Measurements from ENCODE around the gene TADA3.
"Not testable (repeated sequence)": the region's sequence is repeated elsewhere in the genome, so short reads cannot be mapped to it uniquely, and the experiment has no call there.

Gene TADA3

GRCh38 chr3:9776896-9777693 is 15.2 kb downstream of the TADA3 start:
- no peaks in the 10 kb centered on the region for H3K27me3 Mint-ChIP-seq

DNA sequence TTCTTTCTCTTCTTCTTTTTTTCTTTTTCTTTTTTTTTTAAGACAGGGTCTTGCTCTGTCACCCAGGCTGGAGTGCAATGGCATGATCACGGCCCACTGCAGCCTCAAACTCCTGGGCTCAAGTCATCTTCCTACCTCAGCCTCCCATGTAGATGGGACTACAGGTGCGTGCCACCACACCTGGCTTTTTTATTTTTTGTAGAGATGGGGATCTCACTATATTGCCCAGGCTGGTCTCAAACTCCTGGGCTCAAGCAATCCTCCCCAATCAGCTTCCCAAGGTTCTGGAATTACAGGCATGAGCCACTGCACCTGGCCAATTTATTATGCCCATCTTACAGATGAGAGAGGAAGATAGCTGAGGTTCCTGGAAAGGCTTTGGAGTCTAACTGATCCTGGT is 21.3 kb downstream of the TADA3 start:
- H3K36me3 Mint-ChIP-seq (ENCODE audit: insufficient read depth); DNase-seq; H3K9me3 Mint-ChIP-seq; ATAC-seq (replicated peaks); H3K27me3 Mint-ChIP-seq: not testable (repeated sequence)
- peak overlapping the region; percentile 40 to 44 for H3K4me3 Mint-ChIP-seq
- peak overlapping the region in 1 of 2 donors; percentile 74 for H3K27ac Mint-ChIP-seq
- peaks cover 21 to 23% of the 10 kb centered on the region in 2 donors for H3K4me1 Mint-ChIP-seq (ENCODE audit: low read depth in 2 of 2)

More at GRCh38 chr3:9776896-9777693, 15.2 kb downstream of the TADA3 start:
- H3K36me3 Mint-ChIP-seq (ENCODE audit: insufficient read depth) = peaks cover 4% of the 10 kb centered on the region
- ATAC-seq (replicated peaks) (no peak), DNase-seq (no peak)
- peaks cover 26 to 36% of the 10 kb centered on the region in 2 donors for H3K4me1 Mint-ChIP-seq (ENCODE audit: low read depth in 2 of 2)
- no peak overlapping the region for H3K4me3 Mint-ChIP-seq
- no peaks in the 10 kb centered on the region for H3K9me3 Mint-ChIP-seq
- H3K27ac Mint-ChIP-seq = no peak overlapping the region

DNA sequence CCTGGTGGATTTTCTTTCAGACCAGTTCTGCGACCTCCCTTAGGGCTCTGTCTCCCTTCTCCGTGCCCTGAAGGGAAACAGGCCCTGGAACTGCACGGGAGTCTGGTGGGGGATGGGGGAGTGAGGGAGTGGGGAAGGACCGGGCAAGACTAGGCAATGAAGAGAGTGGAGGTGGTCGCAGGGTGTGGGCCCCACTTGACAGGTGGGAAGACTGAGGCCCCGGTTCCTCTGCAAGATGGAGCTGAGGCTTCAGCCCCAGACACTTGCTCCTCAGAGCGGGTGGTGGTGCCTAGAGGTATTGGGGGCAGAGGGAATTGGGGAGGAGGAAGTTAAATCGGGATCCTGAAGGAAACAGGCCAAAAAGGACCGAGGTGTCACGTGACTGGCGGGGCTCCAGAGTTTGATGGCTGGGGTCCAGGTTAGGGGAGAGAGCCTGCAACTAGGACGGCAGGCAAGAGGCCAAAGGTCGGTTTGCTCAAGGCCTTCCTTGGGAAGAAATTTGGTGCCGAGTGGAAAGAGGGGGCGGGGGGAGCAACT is 21.9 kb downstream of the TADA3 start:
- Mint-ChIP-seq H3K4me1 (ENCODE audit: low read depth in 2 of 2) (peaks cover 21 to 23% of the 10 kb centered on the region in 2 donors), H3K36me3 (ENCODE audit: insufficient read depth) (peaks cover 3% of the 10 kb centered on the region), H3K4me3 (peak overlapping the region; percentile 44 to 47), H3K27ac (peak overlapping the region in 1 of 2 donors; percentile 73), H3K9me3 (no peaks in the 10 kb centered on the region), H3K27me3 (no peaks in the 10 kb centered on the region)
- DNase-seq (no peak), ATAC-seq (replicated peaks) (no peak)

- Mint-ChIP-seq H3K4me1 (ENCODE audit: low read depth in 2 of 2) (peaks cover 21 to 23% of the 10 kb centered on the region in 2 donors), H3K4me3 (peak within 1 kb of the TSS; percentile 44 to 47), H3K27me3 (no peaks in the 10 kb centered on the region), H3K9me3 (no peaks in the 10 kb centered on the region), H3K27ac (peak within 1 kb of the TSS; percentile 2 to 75), H3K36me3 (ENCODE audit: insufficient read depth) (peaks cover 3% of the 10 kb centered on the region)
- DNase-seq (peak; percentile 28 to 47 (median 37)), ATAC-seq (replicated peaks) (peak; percentile 97)
Observed at GRCh38 chr3:9769426-9770275, 22.6 kb downstream of the TADA3 start, which contains the start of gene CAMK1. Gene CAMK1 (minus strand): TSS chr3:9769947. CDS start chr3:9767749, 2,198 bp downstream.

DNA sequence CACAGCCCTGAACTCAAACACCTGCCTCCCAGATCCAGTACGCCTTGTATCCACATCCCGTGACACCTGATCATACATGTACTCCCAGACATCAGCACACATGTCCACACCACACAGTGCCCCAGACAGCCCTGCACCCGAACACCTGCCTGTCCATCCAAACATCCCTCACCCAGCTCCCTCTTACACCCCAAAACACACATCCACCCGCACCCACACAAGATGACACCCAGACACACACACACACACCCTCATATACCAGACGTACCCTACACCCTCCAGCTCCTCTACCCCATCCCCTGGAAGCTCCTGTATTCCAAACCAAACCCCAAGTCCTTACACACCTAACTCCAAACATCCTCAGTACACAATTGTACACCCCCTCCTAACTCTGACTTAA is 23.3 kb downstream of the TADA3 start:
- no peak for DNase-seq
- ATAC-seq (replicated peaks) = no peak
- H3K4me1 Mint-ChIP-seq (ENCODE audit: low read depth in 2 of 2) = peaks cover 21 to 23% of the 10 kb centered on the region in 2 donors
- no peaks in the 10 kb centered on the region for H3K9me3 Mint-ChIP-seq
- H3K36me3 Mint-ChIP-seq (ENCODE audit: insufficient read depth) = peaks cover 3% of the 10 kb centered on the region
- peak overlapping the region; percentile 2 to 75 for H3K27ac Mint-ChIP-seq
- H3K4me3 Mint-ChIP-seq = peak overlapping the region; percentile 44 to 47
- H3K27me3 Mint-ChIP-seq = no peaks in the 10 kb centered on the region

GRCh38 chr3:9768141-9768775 is 24.0 kb downstream of the TADA3 start:
- H3K4me1 Mint-ChIP-seq (ENCODE audit: low read depth in 2 of 2) = peaks cover 21 to 23% of the 10 kb centered on the region in 2 donors
- H3K4me3 Mint-ChIP-seq = peak overlapping the region; percentile 4 to 44
- no peak for DNase-seq

DNA sequence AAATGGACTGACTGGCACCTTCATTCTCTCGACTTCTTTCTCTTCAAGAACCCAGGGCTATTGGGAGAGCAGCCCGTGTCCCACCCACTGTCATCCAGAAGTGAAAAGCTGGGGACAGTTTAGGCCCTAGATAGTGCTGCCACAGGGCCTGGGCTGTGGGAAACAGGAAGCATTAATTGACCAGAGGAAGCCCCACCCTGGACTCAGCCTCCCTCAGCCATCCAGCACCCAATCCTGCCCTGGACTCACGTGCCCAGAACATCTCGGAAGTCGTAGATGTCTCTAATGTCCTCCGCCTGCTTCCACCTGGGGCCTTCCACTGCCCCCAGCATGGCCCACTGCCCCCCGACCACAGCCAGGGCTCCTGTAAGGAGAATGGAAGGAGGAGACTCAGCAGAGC is 24.9 kb downstream of the TADA3 start:
- Mint-ChIP-seq H3K36me3 (ENCODE audit: insufficient read depth) (peaks cover 3% of the 10 kb centered on the region), H3K4me3 (peak overlapping the region; percentile 4), H3K27me3 (no peaks in the 10 kb centered on the region), H3K4me1 (ENCODE audit: low read depth in 2 of 2) (peaks cover 21 to 23% of the 10 kb centered on the region in 2 donors), H3K9me3 (no peaks in the 10 kb centered on the region), H3K27ac (peak overlapping the region; percentile 70 to 75)
- ATAC-seq (replicated peaks) = no peak
- DNase-seq = no peak

More at GRCh38 chr3:9768141-9768775, 24.0 kb downstream of the TADA3 start:
- Mint-ChIP-seq H3K27me3 (no peaks in the 10 kb centered on the region), H3K9me3 (no peaks in the 10 kb centered on the region), H3K27ac (peak overlapping the region; percentile 70 to 75), H3K36me3 (ENCODE audit: insufficient read depth) (peaks cover 3% of the 10 kb centered on the region)
- no peak for ATAC-seq (replicated peaks)

GRCh38 chr3:9765865-9766264 is 26.4 kb downstream of the TADA3 start:
- Mint-ChIP-seq H3K36me3 (ENCODE audit: insufficient read depth) (peaks cover 3% of the 10 kb centered on the region), H3K27me3 (no peaks in the 10 kb centered on the region), H3K9me3 (no peaks in the 10 kb centered on the region), H3K4me3 (no peak overlapping the region), H3K4me1 (ENCODE audit: low read depth in 2 of 2) (peaks cover 21 to 23% of the 10 kb centered on the region in 2 donors), H3K27ac (peak overlapping the region in 1 of 2 donors; percentile 70)
- ATAC-seq (replicated peaks) (no peak), DNase-seq (no peak)

- peaks cover 4% of the 10 kb centered on the region for H3K36me3 Mint-ChIP-seq (ENCODE audit: insufficient read depth)
- DNase-seq = no peak
- no peak overlapping the region for H3K27ac Mint-ChIP-seq
- H3K9me3 Mint-ChIP-seq = no peaks in the 10 kb centered on the region
- peaks cover 6 to 8% of the 10 kb centered on the region in 2 donors for H3K4me1 Mint-ChIP-seq (ENCODE audit: low read depth in 2 of 2)
- ATAC-seq (replicated peaks) = no peak
- H3K4me3 Mint-ChIP-seq = no peak overlapping the region
- no peaks in the 10 kb centered on the region for H3K27me3 Mint-ChIP-seq
Observed at GRCh38 chr3:9762871-9763270, 29.4 kb downstream of the TADA3 start.

GRCh38 chr3:9761919-9762318 is 30.4 kb downstream of the TADA3 start:
- Mint-ChIP-seq H3K9me3 (no peaks in the 10 kb centered on the region), H3K4me1 (ENCODE audit: low read depth in 2 of 2) (peaks cover 2 to 3% of the 10 kb centered on the region in 2 donors), H3K27ac (no peak overlapping the region), H3K4me3 (no peak overlapping the region), H3K36me3 (ENCODE audit: insufficient read depth) (peaks cover 4% of the 10 kb centered on the region), H3K27me3 (no peaks in the 10 kb centered on the region)
- DNase-seq = no peak
- no peak for ATAC-seq (replicated peaks)

DNA sequence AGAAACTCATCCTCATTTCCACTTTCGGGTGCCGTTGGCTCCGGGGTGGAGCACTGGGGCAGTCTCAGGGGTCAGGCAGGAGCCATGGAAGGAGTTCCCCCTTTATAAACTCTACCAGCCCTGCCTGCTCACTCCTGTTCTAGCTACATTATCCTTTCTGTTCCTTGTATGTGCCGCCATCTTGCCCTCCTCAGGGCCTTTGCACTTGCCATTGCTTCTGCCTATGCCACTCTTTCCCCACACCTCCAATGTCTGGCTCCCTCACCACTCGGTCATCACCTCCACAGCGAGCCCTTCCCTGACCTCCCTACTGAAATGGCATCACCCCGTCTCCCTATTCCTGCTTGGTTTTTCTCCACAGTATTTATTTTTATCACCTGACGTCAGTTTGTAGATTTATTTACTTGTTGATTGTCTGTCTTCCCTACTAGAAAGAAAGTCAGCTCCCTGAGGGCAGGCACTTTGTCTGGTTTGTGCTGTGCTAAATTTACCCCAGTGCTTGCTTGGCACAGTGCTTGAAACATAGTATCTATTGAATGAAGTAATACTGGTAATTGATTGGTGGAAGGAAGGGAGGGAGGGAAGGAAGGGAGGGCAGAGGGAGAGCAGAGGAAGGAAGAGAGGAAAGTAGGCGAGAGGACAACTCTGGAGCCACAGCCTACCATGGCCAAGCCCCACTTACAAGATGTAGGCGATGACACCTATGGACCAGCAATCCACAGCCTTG is 31.3 kb downstream of the TADA3 start:
- H3K27ac Mint-ChIP-seq = peak overlapping the region in 1 of 2 donors; percentile 52
- no peak overlapping the region for H3K4me3 Mint-ChIP-seq
- H3K27me3 Mint-ChIP-seq = no peaks in the 10 kb centered on the region
- no peaks in the 10 kb centered on the region for H3K4me1 Mint-ChIP-seq (ENCODE audit: low read depth in 2 of 2)
- H3K9me3 Mint-ChIP-seq = no peaks in the 10 kb centered on the region
- DNase-seq = no peak
- ATAC-seq (replicated peaks) = no peak
- H3K36me3 Mint-ChIP-seq (ENCODE audit: insufficient read depth) = peaks cover 8% of the 10 kb centered on the region

- no peak overlapping the region for H3K27ac Mint-ChIP-seq
- H3K4me3 Mint-ChIP-seq = no peak overlapping the region
- no peaks in the 10 kb centered on the region for H3K9me3 Mint-ChIP-seq
- no peak for ATAC-seq (replicated peaks)
- no peaks in the 10 kb centered on the region for H3K27me3 Mint-ChIP-seq
- H3K36me3 Mint-ChIP-seq (ENCODE audit: insufficient read depth) = peaks cover 31% of the 10 kb centered on the region
- peaks cover 5 to 9% of the 10 kb centered on the region in 2 donors for H3K4me1 Mint-ChIP-seq (ENCODE audit: low read depth in 2 of 2)
- DNase-seq = no peak
Observed at GRCh38 chr3:9757427-9757826, 34.8 kb downstream of the TADA3 start.

All from effector memory CD8-positive, alpha-beta T cell (primary cell).